Erythroblast (primary cell): ENCODE measurements around the gene SOX5.

Experiments
- DNase-seq, 2 experiments: peaks; one replicate each; lab custom pipeline; 2025; lab: John Stamatoyannopoulos, UW
- GATA1 ChIP-seq: IDR thresholded peaks from 2 replicates; pipeline ENCODE4 v1.6.1; 2011; ENCODE audit warnings: low read depth, mild to moderate bottlenecking, control low read depth, low read length, moderate library complexity
- POLR2A ChIP-seq: IDR thresholded peaks from 2 replicates; pipeline ENCODE4 v1.6.1; 2011; ENCODE audit warnings: mild to moderate bottlenecking, low read length

SOX5 gene

DNA sequence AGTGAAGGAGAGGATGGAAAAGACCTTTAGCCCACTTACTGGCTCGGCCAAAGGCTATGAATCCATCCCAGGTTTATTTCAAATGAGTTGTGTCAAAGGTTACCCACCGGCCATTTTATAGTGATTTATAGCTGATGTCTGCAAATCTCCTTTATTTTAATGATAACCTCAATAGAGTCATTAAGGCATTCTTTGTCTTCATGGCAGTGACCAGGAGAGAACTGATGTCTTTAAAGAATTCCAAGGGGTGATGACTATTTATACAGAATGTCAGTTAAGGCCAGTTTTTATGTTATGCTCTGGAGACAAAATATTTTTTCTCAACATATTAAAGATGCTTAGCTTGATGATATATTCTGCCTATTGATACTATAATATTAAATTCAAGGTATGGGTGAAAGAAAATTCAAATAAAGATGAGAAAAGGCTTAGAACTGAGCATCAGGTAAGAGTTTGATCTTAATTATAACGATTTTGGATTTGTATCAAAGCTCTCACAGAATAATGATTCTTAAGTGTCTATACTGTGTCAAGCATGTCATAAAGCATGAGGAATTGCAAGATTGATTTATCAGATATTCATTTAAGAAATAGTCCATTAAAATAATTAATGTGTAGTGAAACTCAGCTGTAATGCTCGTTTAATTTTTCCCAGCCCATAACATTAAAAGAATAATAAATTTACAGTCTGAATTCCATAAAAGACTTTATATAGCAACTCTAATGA lies 361.5 kb downstream of the SOX5 start:
- TF ChIP-seq GATA1, result no peak
- no peak for TF ChIP-seq POLR2A
- DNase-seq, result no peak

DNA sequence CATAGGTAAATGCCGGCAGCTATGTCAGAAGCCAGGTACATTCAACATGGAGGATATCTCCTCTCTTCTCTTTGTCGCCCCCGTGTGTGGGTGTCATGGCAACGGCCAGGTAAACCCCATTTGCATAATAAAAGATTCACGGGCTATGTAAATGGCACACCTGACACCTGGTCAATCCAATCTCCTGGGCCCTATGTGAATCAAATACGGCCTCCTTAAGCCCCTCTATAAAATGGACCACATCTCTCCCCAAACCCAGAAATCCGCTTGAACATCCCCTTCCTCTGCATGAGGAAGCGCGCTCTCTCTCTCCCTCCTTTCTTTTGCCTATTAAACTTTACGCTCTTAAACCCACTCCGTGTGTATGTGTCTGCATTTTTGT lies 363.7 kb downstream of the SOX5 start:
- TF ChIP-seq GATA1 (no peak), POLR2A (no peak)
- no peak for DNase-seq

DNA sequence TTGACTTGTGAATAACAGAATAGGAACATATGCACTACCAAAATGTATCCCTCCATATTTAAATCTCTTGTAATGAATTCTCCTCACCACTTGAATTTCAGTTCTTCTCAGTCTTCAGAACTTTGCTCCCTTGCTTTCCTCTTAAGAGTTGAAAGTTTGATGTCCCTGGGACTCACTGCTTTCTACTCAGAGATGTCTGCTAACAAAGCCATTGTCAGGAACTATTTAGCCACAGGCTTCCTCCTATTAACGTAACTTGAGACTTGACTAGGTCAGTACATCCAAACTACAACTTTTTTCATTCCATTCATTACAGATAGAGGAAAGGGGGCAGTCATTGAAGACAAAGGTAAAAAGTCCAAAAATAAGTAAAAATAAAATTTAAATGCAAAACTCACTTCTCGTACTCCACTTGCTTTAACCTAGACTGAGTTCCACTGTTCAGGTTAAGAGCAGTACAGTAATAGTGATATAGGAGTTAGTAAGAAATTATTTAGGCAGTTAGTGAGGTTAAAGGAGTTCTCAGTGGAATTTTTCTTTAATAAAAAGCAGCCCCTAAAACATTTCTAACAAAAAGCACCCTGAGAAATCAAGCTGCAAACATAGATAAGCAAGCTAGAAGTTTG lies 364.2 kb downstream of the SOX5 start:
- TF ChIP-seq GATA1, result no peak
- TF ChIP-seq POLR2A, result no peak
- DNase-seq, result no peak

DNA sequence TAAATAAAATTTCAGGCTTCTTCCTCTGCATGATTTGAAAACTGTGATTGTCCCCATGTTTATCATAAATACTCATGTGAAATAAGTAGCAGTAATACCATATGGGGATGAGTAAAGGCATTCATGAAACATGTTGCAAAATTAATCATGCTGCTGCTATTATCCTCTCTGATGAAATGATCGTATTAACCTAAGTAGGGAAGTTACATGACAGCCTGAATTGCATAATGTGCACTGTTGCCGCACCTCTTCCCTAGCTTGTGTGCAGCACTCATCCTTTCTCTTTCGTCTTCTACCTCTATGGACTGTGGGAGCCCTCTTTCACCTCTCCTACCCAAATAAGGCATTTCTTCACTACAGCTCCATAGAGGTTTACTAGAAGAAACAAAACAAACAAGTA lies 367.6 kb downstream of the SOX5 start:
- TF ChIP-seq POLR2A (no peak), GATA1 (no peak)
- no peak for DNase-seq

DNA sequence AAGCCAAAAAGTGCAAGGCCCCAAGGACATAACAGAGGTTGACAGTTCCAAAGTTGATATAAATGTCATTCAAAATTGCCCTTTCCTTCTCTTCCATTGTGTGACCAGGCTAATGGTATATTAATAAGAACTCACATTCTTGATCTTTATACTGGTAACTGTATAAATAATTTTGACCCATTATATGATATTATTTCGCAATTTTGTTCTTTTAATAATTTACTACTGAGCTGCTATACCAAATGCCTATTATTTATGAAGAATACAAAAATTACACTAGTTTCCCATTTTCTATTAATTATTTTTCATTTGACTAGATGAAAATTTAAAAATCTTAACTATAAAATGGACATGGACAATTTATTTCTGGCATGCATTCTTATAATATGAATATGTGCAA lies 370.2 kb downstream of the SOX5 start:
- DNase-seq, result no peak
- TF ChIP-seq GATA1 (no peak), POLR2A (no peak)

DNA sequence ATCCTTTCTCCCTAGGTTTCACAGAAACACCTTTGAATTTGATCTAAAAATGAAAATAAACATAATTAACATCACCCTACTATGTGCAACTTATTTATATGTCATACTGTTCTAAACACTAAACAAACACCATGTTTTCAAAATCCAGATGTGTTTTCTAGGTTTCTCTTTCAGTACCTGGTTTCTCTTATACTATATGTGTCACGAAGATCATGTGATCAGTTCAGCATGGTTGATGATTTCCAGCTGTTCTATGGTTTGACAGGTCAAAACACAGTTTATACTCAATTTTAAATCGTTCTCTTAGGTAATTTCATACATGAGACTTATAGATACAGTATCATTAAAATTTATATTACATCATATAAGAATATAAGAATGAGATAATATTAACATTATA lies 373.1 kb downstream of the SOX5 start:
- TF ChIP-seq POLR2A, result no peak
- no peak for TF ChIP-seq GATA1
- DNase-seq, result no peak

DNA sequence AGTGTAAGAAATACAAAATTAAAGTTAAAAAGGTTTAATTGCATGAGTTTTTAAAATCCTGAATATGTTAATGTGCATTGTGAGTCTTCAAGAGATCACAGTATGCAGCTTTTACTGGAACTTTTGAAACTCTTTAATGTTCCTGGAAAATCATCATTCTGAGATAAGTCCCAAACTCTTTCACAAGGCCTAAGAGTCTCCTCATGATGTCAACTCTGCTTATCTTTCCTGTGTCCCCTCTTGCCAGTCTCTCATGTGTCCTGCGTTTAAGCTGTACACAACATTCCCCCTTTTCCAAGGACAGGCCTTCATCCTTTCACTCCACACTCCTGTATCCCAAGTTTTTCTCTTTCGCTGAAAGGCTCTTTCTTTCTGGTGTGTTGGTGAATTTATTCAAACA lies 380.1 kb downstream of the SOX5 start:
- DNase-seq, result no peak
- TF ChIP-seq POLR2A, result no peak
- TF ChIP-seq GATA1, result no peak

DNA sequence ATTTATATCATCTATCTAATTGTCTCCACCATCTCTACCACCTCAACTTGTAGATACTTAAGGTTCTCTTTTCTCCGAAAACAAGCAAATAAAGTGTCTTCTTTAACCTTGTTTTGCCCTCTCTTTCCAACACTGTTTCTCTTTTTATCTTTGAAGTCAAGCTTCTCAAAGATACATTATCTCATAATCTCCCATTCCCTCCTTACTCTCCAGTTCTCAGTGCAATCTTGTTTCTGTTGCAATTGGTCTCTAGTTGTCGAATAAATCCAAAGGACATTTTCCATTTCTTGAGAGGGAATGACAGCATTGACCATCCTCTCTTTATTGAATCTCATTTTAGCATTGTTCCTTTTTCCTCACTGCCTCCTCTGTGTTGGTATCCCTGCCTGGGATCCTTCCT lies 383.3 kb downstream of the SOX5 start:
- TF ChIP-seq POLR2A, result no peak
- no peak for TF ChIP-seq GATA1
- DNase-seq, result no peak

DNA sequence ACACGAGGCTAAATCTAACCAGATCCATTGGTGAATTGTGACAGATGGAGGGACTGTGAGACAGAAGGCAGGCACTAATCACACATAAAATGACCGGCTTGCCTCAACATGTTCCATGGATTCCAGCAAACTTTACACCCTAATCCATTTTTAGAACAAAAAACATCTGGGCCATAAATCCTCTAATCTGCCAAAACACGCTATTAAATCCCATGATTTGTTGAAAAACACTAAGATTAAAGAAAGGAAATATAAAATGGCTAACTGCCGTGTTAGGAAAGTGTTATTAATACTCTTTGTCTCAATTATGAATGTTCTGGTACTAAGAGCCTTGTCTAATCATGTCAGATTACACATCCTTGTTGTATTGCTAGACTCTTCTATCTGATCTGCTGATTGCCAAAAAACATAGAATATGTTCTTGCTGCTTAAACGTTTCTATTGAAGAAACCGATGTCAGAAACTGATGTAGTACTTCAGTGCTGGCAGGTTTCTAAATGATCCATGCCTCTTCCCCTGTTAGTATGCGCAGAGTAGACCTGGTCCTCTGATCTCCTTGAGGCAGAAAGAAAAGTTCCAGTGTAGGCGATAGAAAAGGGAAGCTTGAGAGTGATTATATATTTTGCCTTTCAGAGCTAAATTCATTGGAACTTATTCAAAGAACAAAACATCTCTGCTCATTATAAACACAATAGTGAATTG lies 384.9 kb downstream of the SOX5 start:
- TF ChIP-seq GATA1, result no peak
- no peak for TF ChIP-seq POLR2A
- DNase-seq, result no peak

DNA sequence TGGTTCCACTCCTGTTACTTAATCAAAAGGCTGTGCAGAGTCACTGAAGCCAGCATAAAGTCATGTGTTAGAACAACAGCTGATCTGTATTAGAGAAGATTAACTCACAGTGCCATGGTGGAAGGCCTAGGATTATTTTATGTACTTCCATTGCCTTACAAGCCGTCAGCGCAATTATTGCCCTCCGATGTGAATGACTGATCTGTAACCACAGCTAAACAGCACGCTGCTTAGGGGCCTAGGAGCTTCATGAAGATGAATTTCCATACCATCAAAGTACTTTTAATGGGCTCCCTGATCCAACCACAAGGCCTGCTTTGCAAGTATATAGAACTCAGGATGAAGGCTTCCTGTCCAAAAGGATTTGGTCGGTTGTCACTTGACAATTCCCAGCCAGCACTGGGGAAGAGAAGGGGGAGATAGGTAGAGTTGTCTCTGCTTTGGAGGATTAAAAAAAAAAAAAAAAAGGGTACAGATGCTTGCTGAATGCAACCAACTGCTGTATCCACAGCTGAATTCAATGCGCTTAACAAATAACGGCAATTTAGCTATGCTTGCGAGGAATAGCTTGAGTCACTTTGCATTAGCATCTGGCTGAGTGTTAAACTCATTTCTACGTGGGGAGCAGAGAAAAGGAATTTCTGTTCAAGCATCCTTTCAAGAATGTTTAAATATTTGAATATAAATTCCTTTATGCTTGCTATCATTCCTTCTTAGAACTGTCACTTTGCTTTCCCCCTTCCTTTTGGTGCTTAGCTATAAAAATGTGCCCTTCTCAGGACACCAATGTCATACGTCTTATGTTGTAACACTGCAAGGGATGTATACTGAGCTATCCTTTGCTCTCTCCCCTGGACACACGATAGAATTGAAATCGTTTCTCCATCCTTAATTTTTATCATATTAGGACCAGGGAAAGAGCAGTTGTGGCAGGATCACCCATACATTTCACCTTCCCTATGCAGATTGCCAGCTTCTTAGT lies 387.8 kb downstream of the SOX5 start:
- no peak for DNase-seq
- TF ChIP-seq POLR2A (no peak), GATA1 (no peak)

DNA sequence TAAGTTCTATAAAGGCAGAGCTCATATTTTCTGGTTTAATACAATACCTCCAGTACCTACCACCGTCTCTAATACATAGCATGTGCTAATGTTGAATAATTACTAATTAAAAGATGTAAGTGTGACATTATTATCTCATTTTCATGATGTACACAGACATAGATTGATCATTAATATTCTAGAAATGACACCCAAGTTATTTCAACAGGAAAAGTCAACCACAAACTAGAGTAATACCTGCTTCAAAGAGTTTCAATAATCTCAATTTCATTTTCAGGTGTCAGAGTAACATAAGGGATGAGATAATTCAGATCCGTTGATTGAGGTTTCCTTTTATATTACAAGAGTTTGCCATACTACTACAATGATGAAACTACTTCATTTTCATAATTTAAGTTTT lies 388.9 kb downstream of the SOX5 start:
- no peak for TF ChIP-seq POLR2A
- no peak for TF ChIP-seq GATA1
- no peak for DNase-seq

DNA sequence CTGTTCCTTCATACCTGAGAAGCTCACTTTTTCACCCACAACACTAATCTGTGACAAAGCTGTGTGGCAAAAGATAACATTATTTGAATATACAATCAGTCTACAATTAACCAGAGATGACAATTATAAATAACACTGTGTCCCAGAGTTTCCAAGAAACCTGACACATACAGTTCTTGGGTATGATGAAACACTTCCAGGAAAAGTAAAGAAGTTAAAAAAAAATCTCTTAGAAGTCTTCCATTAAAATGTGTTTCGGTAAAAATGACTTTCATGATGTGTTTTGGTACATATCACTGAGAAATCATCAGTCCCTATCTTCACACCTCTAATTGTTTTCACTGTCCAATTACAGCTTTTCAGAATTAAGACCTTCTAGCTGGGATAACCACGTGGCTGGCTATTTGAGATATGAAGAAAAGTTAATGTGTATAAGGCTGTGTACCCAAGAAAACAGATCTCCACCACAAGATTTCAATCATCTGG lies 390.2 kb downstream of the SOX5 start:
- TF ChIP-seq POLR2A, result no peak
- TF ChIP-seq GATA1, result no peak
- DNase-seq, result no peak

DNA sequence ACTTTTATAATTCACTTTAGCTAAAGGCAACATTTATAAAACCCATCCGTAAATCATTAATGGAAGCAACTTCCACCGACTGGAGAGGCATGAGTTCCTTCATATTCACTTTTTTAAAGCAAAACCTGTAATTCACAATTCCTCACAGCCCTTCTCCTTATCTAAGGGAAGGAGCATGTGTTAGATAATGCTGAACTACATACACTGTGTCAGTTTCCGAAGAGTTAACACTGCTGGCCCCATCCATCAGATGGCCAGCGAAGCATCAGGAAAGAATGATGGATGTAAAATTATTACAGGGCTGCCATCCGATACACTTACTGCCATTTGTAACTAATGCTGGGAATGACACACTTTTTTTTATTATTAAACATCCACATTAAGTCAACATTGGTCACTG lies 392.8 kb downstream of the SOX5 start:
- no peak for DNase-seq
- no peak for TF ChIP-seq GATA1
- no peak for TF ChIP-seq POLR2A
